Measurements from ENCODE around the gene CCDC33. TPM values are rescaled to one million over a fixed set of nuclear protein-coding genes. Genes with fewer than 3 reads are reported as not detected.

The CCDC33 gene
- polyA plus RNA-seq, 12 donors = 0.17 to 0.36 (median 0.22) TPM; not detected in 9

- no peak for DNase-seq
Measured at GRCh38 chr15:74208901-74209559, 27.1 kb upstream of the CCDC33 start.

GRCh38 chr15:74209560-74209958 is 26.6 kb upstream of the CCDC33 start:
- DNase-seq = no peak

DNA sequence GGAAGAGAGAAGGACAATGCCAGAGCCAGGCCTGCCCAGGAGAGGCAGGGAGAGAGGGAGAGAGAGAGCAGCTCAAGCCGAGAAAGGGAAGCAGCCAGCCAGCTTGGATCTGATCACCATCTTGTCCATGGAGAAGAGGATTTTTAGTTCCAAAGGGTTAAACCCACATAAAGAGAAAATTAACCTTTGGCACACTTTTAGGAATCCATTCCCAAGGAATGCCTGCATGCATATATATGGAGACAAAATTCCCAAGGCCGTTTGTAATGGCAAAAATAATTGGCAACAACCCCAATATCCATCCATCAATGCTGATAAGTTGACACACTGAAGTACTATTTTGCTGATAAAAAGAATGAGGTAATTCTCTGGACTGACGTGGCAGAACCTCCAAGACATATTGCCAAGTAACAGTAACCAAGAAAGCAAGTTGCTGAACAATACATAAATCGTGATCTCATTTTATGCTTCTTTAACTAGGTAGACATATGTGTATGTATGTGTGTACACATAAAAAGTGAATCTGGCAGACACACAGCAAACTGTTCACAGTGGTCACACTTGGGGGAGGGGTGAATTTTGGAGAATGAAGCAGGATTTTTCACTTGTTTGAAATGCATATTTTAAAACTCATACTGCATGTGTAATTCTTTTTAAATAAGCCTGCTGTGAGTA is 26.0 kb upstream of the CCDC33 start:
- DNase-seq = no peak

- DNase-seq = no peak
Measured at GRCh38 chr15:74210729-74211128, 25.4 kb upstream of the CCDC33 start.

DNA sequence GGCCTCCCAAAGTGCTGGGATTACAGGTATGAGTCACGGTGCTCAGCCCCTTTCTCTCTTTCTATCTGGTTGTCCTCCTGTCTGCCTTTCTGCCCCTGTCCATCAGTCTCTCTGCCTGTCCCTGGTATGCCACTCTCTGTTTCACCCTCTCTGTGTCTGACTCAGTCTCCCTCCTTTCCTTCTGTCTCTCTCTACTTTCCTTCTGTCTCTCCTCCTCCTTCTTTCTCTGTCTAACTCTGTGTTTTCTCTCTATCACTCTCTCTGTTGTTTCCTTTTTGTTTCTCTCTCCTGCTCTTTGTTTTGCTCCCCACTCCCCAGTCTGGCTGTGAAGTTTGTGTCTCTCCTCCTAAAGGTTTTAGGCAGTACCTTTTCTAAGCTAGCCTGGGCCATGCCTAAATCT is 24.5 kb upstream of the CCDC33 start:
- no peak for DNase-seq

DNA sequence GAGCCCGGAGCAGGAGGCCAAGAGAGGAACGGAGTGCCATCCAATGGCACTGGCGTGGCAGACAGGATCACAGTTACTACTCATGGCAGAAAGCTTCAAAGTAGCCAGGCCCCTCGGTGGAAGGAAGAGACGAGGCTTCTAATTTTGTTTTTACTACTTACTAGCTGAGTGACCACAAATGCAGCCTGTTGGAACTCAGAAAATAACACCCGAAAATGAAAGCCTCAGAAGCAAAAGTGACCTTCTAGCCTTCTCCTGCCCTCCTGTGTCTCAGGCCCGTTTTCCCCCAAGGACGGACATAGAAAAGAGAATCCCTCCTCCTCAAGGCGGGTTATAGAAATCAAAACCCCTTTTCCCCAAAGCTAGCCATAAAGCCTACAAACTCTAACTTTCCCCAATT is 23.6 kb upstream of the CCDC33 start:
- DNase-seq = no peak

GRCh38 chr15:74213858-74214284 is 22.3 kb upstream of the CCDC33 start:
- DNase-seq = no peak

DNA sequence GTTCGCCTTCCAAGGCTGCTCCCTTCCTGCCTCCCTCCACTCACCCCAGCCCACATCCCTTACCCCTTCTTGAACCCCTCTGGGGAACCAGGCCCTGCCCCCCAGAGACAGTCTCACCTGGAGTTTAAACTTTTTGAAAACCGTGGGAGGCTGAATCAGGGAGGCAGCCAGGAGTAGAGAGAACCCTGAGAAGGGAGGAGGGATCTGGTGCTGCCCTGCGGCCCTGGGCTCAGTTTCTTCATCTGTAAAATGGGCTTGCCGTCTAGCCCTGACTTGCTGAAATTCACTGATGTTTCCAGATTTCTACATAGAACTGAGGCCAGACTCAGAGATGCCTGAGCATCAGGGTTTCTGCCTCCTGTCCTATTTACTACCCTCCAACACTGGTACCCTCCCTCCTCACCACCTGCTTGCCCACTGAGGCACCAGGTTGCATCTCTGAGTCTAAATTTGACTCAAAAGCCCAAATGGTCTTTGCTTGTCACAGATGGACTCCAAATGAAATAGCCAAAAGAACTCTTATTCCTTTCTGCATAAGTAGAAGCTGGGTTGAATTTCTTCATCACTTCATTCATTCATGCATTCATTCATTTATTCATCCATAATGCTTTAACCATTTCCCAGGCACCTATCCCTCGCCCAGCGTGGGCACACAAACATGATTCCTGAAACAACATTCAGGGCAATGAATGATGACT is 21.7 kb upstream of the CCDC33 start:
- no peak for DNase-seq

DNA sequence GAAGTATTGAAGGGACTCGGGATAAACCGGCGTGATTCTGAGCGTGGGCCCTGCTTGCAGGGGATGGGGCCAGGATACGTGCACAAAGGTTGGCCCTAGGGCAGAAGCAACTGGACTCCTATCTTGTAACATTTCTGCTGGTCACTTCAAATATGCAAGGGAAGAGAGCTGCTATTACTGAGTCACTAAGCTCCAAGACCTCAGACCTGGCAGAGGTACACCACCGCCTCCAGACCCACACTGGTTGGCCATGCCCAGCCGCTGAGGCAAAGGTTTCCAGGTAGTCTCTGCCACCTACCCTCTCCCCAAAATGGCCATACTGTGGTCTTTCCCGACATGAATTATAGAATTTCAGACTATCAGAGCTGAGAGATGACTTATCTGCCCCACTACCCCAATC is 20.2 kb upstream of the CCDC33 start:
- DNase-seq = no peak

- no peak for DNase-seq
Measured at GRCh38 chr15:74216949-74217348, 19.2 kb upstream of the CCDC33 start.

GRCh38 chr15:74217907-74218885 is 17.9 kb upstream of the CCDC33 start:
- no peak for DNase-seq

DNA sequence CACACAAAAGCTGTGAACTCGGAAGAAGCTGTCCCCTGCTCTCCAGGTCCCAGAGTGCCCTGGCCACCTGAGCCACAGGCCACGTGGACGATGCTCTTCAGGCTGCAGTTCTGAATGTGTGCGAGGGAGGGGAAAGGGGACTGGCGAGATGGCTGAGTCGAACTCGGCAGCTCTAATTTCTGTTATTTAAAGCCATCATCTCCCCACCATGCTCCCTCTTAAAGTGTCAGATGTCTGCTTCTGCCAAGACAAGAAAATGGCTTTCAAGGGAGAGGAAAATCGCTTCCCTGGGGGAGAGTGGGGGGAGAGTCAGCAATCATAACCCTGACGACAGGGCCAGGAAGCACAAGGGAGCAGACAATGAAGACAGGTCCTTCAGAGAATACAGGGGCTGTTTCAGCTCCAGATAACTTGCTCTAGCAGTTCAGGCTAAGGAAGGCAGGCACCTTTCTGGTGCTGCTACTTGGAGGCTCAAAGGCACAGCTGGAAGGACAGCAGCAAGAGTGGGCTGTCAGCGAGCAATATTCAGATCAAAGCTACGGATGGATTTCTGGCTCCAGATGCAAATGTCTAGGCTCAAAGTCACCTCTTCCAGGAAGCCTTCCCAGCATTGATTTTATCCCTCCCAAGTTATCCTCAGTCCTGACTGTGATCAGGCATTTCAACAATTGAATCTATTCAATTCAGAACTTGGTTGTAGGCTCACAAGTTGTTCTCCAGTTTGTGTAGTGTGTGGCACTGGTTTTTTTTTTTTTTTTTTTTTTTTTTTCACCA is 15.5 kb upstream of the CCDC33 start:
- no peak for DNase-seq

- DNase-seq = no peak
Measured at GRCh38 chr15:74221399-74222239, 14.5 kb upstream of the CCDC33 start.

GRCh38 chr15:74222240-74223119 is 13.6 kb upstream of the CCDC33 start:
- no peak for DNase-seq

- no peak for DNase-seq
Measured at GRCh38 chr15:74225928-74226327, 10.2 kb upstream of the CCDC33 start.

- DNase-seq = no peak
Measured at GRCh38 chr15:74226761-74227540, 9.2 kb upstream of the CCDC33 start.

- no peak for DNase-seq
Measured at GRCh38 chr15:74227968-74228722, 8.0 kb upstream of the CCDC33 start.

DNA sequence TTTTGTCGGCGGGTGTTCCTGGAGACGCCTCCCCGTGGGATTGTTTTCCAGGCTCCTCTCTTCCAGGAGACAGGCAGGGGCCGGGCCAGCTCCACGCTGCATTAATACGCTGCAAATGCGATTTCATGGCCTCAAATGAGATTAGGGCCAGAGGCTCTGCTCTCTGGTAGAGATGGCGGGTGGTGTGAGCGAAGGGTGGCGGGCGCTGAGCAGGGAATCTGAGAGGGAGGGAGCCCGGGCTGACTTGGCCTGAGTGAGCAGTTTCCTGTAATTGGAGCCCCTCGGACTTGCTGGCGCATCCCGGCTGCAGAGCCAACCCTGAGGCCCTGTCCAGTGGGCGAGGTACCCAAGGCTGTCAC is 7.4 kb upstream of the CCDC33 start:
- DNase-seq = no peak
